ENCODE measurements around the gene RRAGC. TPM values are rescaled to one million over a fixed set of nuclear protein-coding genes. Genes with fewer than 3 reads are reported as not detected.

Gene RRAGC
- total and polyA plus RNA-seq, 2 donors (not counting 1 experiment from before 2014, with no cell fraction given), result 27.4 to 53.4 TPM

GRCh38 chr1:38791164-38791515 lies 68.4 kb downstream of the RRAGC start:
- Histone ChIP-seq H3K27ac (ENCODE audit: insufficient read depth, low read length) (no peak overlapping the region), H3K27me3 (ENCODE audit: control insufficient read depth, insufficient read depth, low read length) (peaks cover 6% of the 10 kb centered on the region), H3K4me1 (ENCODE audit: control insufficient read depth, extremely low read depth, insufficient read depth, low read length) (no peaks in the 10 kb centered on the region), H3K4me3 (replicated peaks in 1 of 4; ENCODE audit: control extremely low read depth in 1 of 4, insufficient read depth in 1 of 4, low read depth in 3 of 4, low read length in 4 of 4) (no peak overlapping the region), H3K79me2 (ENCODE audit: control insufficient read depth, insufficient read depth, low read length) (no peaks in the 10 kb centered on the region), H3K4me2 (ENCODE audit: extremely low read depth, insufficient read depth, low read length) (no peak overlapping the region), H3K36me3 (ENCODE audit: control insufficient read depth, insufficient read depth, low read length) (no peaks in the 10 kb centered on the region), H3K9me3 (ENCODE audit: control insufficient read depth, insufficient read depth, low read depth, low read length) (no peaks in the 10 kb centered on the region), H4K20me1 (ENCODE audit: control insufficient read depth, extremely low read depth, insufficient read depth, low read length) (no peaks in the 10 kb centered on the region), H2AFZ (ENCODE audit: low read length) (no peak overlapping the region), H3K9ac (ENCODE audit: insufficient read depth, low read length) (no peak overlapping the region)
- no peak for TF ChIP-seq EZH2 (IDR thresholded peaks at IDR 0.05; ENCODE audit: low read length, missing control alignments)
- no peak for TF ChIP-seq CTCF (conservative IDR thresholded peaks at IDR 0.05 in 1 of 2, IDR thresholded peaks at IDR 0.05 in 1 of 2; ENCODE audit: low read depth in 1 of 2, low read length in 2 of 2)
- DNase-seq (ENCODE audit: low read depth in 2 of 2), result no peak

- Histone ChIP-seq H3K4me2 (ENCODE audit: extremely low read depth, insufficient read depth, low read length) (no peak overlapping the region), H3K27me3 (ENCODE audit: control insufficient read depth, insufficient read depth, low read length) (peaks cover 6% of the 10 kb centered on the region), H3K9ac (ENCODE audit: insufficient read depth, low read length) (no peak overlapping the region), H4K20me1 (ENCODE audit: control insufficient read depth, extremely low read depth, insufficient read depth, low read length) (no peaks in the 10 kb centered on the region), H3K36me3 (ENCODE audit: control insufficient read depth, insufficient read depth, low read length) (no peaks in the 10 kb centered on the region), H3K9me3 (ENCODE audit: control insufficient read depth, insufficient read depth, low read depth, low read length) (no peaks in the 10 kb centered on the region), H2AFZ (ENCODE audit: low read length) (no peak overlapping the region), H3K4me3 (replicated peaks in 1 of 4; ENCODE audit: control extremely low read depth in 1 of 4, insufficient read depth in 1 of 4, low read depth in 3 of 4, low read length in 4 of 4) (no peak overlapping the region), H3K4me1 (ENCODE audit: control insufficient read depth, extremely low read depth, insufficient read depth, low read length) (no peaks in the 10 kb centered on the region), H3K79me2 (ENCODE audit: control insufficient read depth, insufficient read depth, low read length) (no peaks in the 10 kb centered on the region), H3K27ac (ENCODE audit: insufficient read depth, low read length) (no peak overlapping the region)
- DNase-seq (ENCODE audit: low read depth in 2 of 2), result no peak
- no peak for TF ChIP-seq EZH2 (IDR thresholded peaks at IDR 0.05; ENCODE audit: low read length, missing control alignments)
- TF ChIP-seq CTCF (conservative IDR thresholded peaks at IDR 0.05 in 1 of 2, IDR thresholded peaks at IDR 0.05 in 1 of 2; ENCODE audit: low read depth in 1 of 2, low read length in 2 of 2), result no peak
Observed at GRCh38 chr1:38790422-38791163, 69.0 kb downstream of the RRAGC start.

- H4K20me1 ChIP-seq (ENCODE audit: control insufficient read depth, extremely low read depth, insufficient read depth, low read length), result no peaks in the 10 kb centered on the region
- H3K4me2 ChIP-seq (ENCODE audit: extremely low read depth, insufficient read depth, low read length), result no peak overlapping the region
- H3K4me1 ChIP-seq (ENCODE audit: control insufficient read depth, extremely low read depth, insufficient read depth, low read length), result no peaks in the 10 kb centered on the region
- H3K36me3 ChIP-seq (ENCODE audit: control insufficient read depth, insufficient read depth, low read length), result no peaks in the 10 kb centered on the region
- H2AFZ ChIP-seq (ENCODE audit: low read length), result no peak overlapping the region
- no peak overlapping the region for H3K9ac ChIP-seq (ENCODE audit: insufficient read depth, low read length)
- no peak overlapping the region for H3K27ac ChIP-seq (ENCODE audit: insufficient read depth, low read length)
- no peak overlapping the region for H3K4me3 ChIP-seq (replicated peaks in 1 of 4; ENCODE audit: control extremely low read depth in 1 of 4, insufficient read depth in 1 of 4, low read depth in 3 of 4, low read length in 4 of 4)
- TF ChIP-seq EZH2 (IDR thresholded peaks at IDR 0.05; ENCODE audit: low read length, missing control alignments) (no peak), CTCF (conservative IDR thresholded peaks at IDR 0.05 in 1 of 2, IDR thresholded peaks at IDR 0.05 in 1 of 2; ENCODE audit: low read depth in 1 of 2, low read length in 2 of 2) (no peak)
- no peaks in the 10 kb centered on the region for H3K9me3 ChIP-seq (ENCODE audit: control insufficient read depth, insufficient read depth, low read depth, low read length)
- no peak for DNase-seq (ENCODE audit: low read depth in 2 of 2)
- peaks cover 6% of the 10 kb centered on the region for H3K27me3 ChIP-seq (ENCODE audit: control insufficient read depth, insufficient read depth, low read length)
- H3K79me2 ChIP-seq (ENCODE audit: control insufficient read depth, insufficient read depth, low read length), result no peaks in the 10 kb centered on the region
Observed at GRCh38 chr1:38789498-38790169, 69.9 kb downstream of the RRAGC start.
